ENCODE data around the gene RBM4B.

RBM4B gene

DNA sequence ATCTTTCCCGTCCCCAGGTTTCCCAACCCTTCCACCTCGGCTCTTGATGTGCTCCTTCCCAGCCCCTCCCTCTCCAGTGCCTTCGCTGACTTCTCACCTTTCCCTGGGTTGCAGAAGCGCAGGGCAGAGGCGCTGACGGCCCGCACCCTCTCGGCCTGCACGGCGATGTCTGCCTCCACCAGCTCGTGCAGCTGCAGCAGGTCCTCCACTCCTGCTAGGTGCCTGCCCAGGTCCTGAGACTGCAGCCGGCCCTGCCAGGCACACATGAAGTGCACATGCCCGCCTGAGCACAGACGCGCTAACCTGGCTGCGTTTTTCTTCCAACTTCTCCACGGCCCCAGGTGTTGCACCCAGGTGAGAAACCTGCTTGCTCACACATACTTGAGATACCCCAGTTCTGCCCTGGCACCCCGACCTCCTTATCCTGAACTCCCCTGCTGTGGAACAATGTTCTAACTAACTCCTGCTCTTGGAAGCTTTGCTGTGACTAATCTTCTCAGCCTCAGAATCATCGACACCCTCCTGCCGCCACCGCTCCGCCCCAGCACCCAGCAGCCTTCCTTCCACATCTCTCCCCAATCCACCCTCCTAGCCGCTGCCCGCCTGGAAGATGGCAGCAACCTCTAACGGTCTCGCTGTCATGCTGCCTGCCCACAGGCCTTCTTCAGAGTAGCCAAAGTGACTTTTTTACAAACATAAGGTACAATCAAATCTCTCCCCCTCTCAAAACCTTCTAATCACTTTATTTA lies 28.1 kb upstream of the RBM4B start:
- no peak for DNase-seq

DNA sequence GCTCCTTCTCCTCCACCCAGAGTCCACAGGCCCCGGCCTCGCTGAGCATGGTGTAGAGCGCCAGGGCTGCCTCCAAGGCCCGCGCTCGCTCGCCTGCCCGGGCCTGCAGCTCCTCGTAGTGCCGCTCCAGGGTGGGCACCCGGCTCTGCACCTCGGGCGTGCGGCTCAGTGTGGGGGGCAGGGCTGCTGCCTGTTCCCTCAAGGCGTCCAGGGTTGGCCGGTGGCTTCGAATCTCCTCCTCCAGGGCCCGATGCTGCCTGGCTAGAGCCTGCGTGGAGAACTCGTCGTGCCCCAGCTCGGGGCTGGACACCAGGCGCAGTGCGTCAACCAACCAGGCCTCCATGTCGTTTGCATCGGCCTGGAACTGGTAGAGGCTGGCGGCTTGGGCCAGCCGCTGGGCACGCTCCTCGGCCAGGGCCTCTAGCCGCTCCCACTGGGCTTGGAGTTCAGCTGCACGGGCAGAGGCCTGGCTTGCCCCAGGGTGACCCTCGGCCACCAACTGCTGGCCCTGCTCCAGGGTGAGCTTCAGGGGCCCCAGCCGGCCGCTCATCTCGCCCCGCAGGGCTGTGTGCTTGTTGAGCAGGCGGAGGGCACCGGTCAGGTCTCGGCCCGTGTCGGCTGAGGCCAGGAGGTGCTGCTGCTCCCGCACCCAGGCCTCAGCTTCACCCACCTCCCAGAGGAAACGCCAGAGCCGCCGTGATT lies 27.1 kb upstream of the RBM4B start:
- DNase-seq = no peak

- DNase-seq = no peak
Observed at GRCh38 chr11:66701432-66702240, 23.9 kb upstream of the RBM4B start.

DNA sequence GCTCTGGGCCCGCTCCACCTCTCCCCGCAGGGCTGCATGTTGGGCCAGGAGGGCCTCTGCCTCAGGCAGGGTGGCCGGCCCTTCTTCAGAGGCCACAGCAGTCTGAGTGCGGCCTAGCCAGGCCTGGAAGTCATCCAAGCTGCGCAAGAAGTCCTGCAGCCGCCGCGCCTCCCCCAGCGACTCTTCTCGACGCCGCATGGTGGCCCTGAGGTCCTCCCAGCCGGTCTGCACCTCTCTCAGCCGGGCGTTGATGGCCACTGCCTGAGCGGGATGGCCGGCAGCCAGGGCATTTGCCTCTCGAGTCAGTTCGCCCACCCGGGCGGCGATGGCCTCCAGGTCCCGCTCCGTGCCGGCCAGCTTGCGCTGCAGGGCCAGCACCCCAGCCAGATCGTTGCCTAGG lies 23.1 kb upstream of the RBM4B start:
- no peak for DNase-seq

- DNase-seq = no peak
Observed at GRCh38 chr11:66700337-66700736, 22.6 kb upstream of the RBM4B start.

- DNase-seq = no peak
Observed at GRCh38 chr11:66698491-66698890, 20.8 kb upstream of the RBM4B start.

DNA sequence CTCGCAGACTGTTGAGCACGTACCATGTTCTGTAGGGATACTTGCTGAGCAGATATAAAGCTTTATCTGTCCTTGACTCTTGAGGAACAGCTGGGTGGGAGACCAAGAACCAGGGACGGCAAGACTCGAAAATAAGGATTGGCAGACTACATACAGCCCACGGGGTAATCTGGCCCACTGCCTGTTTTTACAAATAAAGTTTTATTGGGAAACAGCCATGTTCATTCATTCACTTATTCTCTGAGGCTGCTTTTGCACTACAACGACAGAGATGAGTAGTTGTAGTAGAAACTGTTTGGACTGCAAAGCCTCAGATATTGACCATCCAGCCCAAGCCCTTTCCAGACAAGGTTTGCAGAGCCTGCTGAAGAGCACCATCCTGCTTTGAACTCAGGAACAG lies 20.3 kb upstream of the RBM4B start:
- DNase-seq = no peak

GRCh38 chr11:66696146-66696545 lies 18.5 kb upstream of the RBM4B start:
- DNase-seq = no peak

DNA sequence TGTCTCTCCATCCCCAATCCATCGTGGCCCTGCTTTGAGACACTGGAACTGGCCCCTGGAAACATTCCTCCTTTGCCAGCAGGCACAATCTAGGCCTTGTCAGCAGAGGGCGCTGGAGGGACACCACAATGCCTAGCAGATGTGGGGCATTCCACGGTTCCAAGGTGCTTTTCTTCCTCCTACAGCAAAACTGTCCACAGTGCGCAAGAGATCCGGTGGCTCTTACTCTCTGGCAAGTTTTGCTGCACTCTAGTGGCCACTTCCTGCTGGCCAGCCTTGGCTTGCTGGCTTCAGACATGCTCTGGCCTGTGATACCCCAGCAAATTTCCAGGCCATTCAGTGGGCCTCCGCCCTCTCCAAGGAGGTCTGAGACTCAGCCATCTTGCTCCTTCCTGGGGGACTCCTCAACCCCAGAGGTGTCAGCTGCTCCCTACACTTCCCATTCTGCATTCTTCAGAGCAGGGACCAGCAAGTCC lies 17.1 kb upstream of the RBM4B start:
- peak; percentile 83 to 86 for DNase-seq

GRCh38 chr11:66694056-66694410 lies 16.3 kb upstream of the RBM4B start:
- no peak for DNase-seq

GRCh38 chr11:66693356-66694055 lies 15.8 kb upstream of the RBM4B start:
- DNase-seq = no peak

- DNase-seq = no peak
Observed at GRCh38 chr11:66692871-66693331, 15.2 kb upstream of the RBM4B start.

GRCh38 chr11:66692446-66692845 lies 14.8 kb upstream of the RBM4B start:
- DNase-seq = no peak

DNA sequence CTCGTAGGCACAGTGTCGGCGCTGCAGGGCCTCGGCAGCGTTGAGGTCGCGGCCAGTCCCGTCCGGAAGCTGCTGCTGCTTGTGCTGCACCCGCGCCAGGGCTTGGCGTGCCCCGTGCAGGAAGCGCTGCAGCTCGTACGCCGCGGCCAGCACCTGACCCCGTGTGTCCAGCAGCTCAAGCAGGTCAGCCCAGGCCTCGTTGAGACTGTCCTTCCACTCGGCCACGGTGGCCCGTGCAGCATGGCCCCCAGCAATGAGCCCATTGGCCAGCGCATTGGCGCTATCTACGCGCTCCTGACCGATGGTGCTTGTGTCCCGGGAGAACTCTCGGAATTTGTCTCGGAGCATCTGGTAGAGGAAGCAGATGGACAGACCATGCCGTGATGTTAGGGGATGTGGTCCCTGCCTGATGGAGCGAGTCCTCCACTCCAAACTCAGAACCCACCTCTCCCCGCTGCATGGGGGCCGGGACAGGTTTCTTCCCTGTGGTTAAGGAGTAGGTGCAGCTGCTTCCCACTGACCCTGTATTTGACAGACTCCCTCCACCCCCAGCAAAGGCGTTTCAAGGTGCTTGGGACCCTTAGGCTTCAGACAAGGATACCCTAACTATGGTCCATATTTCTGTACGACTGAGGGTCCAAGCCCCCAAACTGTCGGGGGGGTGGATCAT lies 13.8 kb upstream of the RBM4B start:
- DNase-seq = no peak

- no peak for DNase-seq
Observed at GRCh38 chr11:66689661-66690590, 12.2 kb upstream of the RBM4B start.

- no peak for DNase-seq
Observed at GRCh38 chr11:66688561-66689534, 11.2 kb upstream of the RBM4B start.

GRCh38 chr11:66687831-66688281 lies 10.2 kb upstream of the RBM4B start:
- no peak for DNase-seq

DNA sequence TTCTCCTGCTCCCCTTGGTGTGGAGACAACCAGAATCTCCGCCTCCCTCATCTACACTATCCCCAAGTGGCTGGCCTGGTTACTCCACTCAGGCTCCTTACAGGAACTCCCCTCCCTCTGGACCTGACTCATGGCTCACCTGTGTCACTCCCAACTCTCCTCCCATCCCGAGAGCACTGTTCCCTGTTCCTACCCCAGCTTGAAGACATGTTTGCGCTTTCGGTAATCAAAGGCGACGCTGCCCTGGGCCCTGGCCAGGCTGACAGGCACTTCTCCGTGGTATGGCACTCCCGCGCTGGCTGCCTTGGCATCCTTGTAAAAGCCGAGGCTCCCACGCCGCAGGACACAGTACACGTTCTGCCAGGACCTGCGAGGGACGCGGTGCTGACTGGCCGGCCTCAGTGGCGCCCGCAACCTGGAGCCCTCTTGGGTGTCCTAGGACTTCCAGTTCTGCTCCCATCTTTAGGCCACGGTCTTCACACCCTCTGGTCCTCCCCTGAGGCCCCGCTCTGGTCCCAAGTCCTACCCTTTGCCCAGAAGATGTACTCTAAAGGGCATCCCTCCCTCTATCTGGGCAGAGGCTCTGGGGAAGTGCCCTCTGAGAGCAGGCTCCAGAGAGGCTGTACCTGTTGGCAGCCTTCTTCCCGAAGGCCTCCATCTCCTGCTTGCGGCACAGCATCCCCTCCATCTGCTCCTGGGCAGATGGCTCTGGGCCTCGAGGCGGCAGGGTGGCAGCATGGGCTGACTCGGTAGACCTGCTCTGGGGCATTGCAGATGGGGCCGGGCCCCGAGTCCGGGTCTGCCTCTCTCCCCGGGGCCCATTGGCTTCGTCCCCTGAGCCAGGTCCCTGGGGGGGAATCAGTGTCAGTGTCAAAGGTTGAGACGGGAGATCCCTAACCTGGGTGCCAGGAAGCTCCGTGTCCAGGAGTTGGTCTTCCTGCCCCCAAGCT lies 9.4 kb upstream of the RBM4B start:
- DNase-seq = no peak

All from activated CD4-positive, alpha-beta T cell treated with anti-CD3 and anti-CD28 coated beads, Interleukin-2, amount 50 U/mL, for 4 hours (primary cell).